HK-2 (cell line): ENCODE measurements around the gene POFUT1.
"Not testable (repeated sequence)": the region's sequence is repeated elsewhere in the genome, so short reads cannot be mapped to it uniquely, and the experiment has no call there.

Experiments
- DNase-seq: peaks from one replicate; pipeline ENCODE4 v3.0.0-alpha.2; 2018; ENCODE audit not compliant: unreplicated experiment

Gene POFUT1

DNA sequence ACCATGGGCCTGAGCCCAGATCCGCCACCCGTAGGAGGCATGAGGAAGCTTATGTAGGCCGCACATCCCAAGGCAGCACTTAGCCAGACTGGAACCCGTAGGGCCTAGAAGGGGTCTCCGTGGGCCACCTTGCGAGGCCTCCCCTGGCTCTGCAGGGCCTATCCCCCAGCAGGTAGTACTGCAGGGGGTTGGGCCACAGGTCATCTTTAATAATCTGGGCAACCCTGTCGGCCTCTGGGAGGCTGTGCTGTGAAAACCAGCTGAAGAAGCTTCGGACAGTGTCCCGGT, 18.6 kb upstream of the POFUT1 start:
- no peak for DNase-seq

GRCh38 chr20:32189691-32190615, 17.7 kb upstream of the POFUT1 start:
- DNase-seq = no peak

GRCh38 chr20:32190616-32191415, 16.9 kb upstream of the POFUT1 start:
- DNase-seq = no peak

DNA sequence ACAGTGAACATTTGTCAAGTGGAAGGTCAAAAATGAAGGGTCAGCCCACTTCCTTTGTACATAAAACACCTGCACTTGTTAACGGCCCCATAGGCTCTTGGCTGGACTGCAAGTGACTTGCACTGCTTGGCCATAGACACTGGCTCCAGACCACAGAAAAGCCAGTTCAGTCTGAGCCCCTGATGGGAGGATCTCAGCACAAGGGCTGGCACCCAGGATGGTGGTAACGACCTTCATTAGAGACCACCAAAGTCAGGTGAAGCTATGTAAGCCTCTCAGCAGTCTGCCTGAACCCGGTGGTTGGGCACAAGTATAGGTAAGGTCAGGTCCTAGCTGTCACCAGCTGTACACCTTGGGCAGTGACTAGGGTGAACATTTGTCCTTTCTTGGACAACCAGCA, 16.3 kb upstream of the POFUT1 start:
- DNase-seq = no peak

DNA sequence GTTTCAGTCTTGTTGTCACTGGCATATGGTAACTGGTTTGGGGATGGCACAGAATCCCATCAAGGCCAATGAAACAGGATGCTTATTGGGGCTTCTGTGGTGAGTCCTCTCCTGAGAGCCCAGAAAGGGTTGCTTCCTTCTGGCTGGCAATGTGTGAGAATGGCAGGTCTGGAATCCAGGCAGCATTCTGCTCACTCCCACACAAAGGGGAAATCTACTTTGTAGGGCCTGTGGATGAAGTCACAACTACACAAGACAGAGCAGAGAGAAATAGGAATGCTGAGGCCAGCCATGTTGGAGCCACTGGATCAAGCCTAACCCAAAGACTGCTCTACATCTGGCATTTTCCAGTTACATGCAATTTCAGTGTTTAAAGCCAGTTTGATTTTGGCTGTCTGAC, 15.8 kb upstream of the POFUT1 start:
- DNase-seq = no peak

GRCh38 chr20:32192698-32193097, 15.0 kb upstream of the POFUT1 start:
- no peak for DNase-seq

DNA sequence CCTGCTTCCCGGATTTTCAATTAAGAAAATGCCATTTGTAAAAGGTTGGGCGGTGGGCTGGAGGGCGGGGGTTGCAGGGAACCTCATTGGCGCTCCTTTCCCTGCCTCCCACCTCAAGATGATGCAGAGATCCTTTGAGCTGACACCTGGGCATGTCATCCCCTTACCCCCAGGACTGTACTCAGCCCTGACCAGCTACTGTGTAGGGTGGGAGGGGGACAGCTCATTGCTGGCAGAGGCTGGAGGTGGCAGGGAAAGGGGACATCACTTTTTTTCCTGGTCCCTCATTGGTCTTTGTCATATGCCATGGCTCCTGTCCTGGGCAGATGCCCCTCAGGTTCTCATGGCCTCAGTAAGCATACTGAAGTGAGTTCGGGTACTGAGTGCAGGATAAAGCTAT, 14.3 kb upstream of the POFUT1 start:
- DNase-seq = not testable (repeated sequence)

DNA sequence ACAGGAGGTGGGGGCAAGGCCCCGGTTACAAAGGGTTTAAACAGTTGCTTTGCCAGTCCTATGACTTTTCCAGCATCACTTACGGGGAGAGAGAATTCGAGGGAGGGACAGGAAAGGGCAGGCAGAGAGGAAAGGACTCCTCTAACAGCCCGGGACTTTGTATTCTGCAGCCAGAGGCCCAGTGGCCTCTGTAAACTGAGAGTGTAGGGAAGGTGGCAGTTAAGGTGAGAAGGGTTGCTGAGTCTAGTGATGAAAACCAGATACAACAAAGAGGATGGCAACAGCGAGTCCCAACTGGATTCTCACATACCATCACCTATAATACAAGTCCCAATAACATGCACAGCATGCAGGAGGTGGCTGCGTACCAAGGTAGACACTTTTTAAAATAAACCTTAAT, 13.7 kb upstream of the POFUT1 start:
- DNase-seq = no peak

- DNase-seq = no peak
Measured at GRCh38 chr20:32195581-32195980, 12.1 kb upstream of the POFUT1 start.

GRCh38 chr20:32196613-32197012, 11.1 kb upstream of the POFUT1 start:
- not testable (repeated sequence) for DNase-seq

DNA sequence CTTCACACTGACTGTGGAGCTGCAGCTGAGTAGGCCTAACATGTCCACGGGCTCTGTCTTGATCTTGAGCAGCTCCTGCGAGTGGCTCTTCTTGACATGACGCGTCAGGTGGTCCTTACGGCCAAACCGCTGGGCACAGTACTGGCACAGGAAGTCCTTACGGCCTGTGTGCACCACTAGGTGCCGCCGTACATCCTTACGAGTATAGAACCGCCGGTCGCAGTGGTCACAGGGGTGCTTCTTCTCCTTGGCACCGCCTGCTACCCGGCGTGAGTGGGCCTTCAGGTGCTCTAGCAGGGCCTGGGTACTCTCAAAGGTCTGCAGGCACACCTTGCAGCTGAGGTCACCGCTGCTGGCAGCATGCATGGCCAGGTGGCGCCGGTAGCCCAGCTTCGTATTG, 10.5 kb upstream of the POFUT1 start:
- DNase-seq = not testable (repeated sequence)

GRCh38 chr20:32199006-32199405, 8.7 kb upstream of the POFUT1 start:
- no peak for DNase-seq

DNA sequence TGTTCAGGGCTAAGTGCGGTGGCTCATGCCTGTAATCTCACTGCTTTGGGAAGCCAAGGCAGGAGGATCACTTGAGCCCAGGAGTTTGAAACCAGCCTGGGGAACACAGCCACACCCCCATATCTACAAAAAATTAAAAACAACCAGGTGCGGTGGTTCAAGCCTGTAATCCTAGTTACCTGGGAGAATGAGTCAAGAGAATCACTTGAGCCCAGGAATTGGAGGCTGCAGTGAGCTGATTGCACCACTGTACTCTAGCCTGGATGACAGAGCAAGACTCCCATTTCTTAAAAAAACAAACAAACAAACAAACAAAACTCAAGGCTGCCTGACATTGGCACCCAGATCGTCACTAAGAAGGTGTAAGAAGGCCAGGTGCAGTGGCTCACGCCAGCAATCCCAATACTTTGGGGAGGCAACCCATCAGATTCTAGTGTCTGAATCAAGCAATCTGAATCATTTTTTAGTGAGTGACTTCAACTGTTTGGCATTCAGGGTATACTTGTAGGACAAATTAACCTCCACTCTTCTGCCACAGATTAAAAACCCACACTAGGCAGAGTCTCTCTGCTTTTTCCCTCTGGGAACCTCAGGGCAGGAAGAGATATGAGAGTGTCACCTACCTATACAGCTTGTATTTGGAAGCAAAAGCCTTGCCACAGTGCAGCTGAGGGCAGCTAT, 6.2 kb upstream of the POFUT1 start:
- DNase-seq = no peak

DNA sequence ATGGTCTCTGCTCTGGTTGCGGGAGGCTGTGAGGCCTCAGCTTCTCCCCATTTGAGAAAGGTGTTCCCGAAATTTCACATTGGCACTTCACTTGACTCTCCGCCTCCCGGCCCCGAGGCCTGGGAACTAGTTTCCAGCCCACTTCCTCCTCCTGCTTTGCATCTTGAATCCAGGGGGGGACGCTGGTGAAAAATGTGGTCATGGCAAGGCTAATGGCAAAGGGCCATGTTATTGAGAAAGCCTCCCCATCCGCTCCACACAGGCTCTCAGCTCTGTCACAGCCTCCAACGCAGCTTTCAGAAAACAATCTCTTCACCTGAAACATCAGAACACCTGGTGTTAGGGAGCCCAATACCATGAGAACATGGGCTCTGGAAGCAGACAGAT, 5.7 kb upstream of the POFUT1 start:
- DNase-seq = no peak

DNA sequence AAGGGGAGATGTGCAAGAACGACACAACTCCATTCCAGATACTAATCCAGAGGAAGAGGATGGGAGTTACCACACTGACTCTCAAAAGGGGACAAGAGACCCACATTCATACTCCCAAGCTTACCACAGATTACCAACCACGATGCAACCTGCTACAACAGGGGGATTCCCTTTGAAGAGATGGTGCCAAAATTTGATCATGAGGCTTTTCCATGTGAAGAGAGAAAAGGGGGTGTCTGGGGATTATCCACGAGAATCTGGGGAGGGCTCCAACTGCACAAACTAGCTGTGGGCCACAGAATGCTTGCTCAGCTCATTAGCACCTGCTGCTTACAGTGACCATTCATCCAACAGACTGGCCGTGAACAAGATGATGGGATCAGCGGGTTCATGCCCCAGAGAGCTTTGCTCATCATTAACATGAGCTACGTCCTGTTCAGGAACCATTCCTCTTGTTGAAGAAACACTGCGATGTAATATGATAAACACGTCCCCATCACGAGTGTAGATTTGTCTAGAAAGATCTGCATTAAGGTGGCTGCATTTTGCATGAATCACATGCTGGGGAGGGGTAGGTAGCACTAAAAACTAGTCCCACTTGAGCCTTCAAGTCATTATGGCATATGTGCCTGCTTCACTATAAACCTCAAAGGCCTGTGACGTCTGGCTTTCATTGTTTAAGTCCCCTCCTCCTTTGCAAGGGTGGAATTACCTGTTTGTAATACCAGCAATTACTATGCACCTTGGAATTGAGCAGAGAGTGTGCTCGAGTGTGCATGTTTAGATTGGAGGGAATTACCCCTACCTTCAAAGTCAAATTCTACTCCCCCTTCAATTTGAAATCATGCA, 4.1 kb upstream of the POFUT1 start:
- DNase-seq = no peak

DNA sequence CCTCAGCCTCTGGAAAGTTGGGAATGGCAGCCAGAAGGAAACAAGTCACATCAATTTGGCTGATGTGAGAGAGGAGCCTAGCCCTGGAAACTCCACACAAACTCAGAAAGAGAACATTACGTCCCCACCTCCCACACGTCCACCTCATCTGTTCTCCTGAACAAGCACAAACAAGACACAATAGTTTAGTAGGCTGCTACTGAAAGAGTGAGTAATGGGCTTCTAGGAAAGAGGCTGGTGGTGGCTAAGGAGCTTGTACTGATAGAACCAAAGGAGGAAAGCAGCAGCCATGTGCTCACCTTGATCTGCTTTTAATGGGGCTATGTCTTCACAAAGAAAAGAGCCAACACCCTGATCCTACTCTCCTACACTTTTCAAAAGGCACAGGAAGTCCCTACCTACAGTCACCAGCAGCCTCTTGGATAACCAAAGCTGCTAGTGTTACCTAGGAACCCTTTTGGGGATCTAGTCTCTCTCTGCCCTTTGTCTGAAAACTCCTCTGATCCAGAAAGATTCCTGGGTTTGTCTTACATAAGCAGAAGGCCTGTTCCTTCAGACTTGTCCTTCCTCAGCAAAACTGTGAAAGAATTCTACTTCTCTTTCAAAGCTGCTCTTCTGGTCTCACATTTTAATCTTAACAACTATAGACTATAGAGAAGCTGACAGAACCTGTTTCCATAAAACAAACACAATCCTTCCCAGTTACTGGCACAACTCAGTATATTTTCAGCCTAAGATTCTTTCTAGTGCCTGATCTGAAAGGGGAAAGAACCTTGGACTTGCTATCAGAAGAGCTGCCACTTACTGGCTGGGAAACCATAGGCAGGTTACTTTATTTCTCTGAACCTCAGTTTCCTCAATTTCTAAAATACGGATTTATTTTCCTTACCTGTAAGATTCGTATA, 3.2 kb upstream of the POFUT1 start:
- DNase-seq = no peak

GRCh38 chr20:32205110-32205842, 2.4 kb upstream of the POFUT1 start:
- no peak for DNase-seq

DNA sequence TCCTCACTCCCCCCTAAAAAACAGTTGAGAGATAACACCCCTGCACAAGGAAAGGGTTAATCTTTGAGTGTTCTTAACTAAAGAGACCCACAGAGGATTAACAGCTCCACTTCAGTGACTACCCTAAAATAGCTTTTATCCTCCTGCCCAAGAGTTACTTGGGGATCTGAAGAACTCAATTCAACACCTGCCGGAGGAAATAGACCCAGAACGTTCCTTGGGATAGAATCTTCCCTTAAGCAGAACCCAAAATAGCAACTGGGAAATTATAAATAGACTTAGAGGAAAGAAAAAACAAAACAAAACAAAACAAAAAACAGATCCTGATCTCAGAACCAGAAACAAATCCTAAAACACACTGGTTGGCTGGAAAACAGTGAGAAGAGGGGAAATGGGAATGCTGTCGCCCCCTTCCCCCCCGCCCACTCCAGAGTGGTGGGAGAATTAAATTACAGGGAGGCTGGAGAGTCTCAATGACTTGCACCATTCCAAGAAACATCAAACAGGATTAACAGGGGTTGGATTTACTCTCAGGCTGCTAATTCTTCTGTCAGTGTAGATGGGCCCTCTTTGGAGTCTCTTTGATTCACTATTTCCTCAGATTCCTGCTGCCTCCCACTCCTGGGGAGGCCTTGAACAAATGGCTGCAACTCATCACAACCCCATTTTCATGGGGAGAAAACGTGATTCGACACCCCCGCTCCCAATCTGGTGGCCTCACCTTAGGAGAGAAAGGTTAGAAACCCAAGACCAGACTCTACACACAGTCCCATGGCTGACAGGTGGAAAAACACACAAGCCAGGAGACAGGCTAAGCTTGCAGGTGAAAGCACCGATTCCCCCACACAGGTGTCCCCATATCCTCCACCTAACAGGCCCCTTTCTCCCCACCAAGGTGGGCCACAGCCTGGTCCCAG, 1.6 kb upstream of the POFUT1 start:
- DNase-seq = no peak
